22Rv1 (cell line): ENCODE data around the gene WAPL.

ENCODE experiments used
- ZFX ChIP-seq: fragments of 450-650 bp; IDR thresholded peaks from 2 replicates; pipeline ENCODE4 v1.6.1; 2017; ENCODE audit warnings: antibody characterized with exemption, borderline replicate concordance
- TF ChIP-seq, protein P1 (sequence below): fragments of 450-650 bp; IDR thresholded peaks from 2 replicates; pipeline ENCODE4 v1.5.1; 2017; ENCODE audit warnings: mild to moderate bottlenecking

DNA sequence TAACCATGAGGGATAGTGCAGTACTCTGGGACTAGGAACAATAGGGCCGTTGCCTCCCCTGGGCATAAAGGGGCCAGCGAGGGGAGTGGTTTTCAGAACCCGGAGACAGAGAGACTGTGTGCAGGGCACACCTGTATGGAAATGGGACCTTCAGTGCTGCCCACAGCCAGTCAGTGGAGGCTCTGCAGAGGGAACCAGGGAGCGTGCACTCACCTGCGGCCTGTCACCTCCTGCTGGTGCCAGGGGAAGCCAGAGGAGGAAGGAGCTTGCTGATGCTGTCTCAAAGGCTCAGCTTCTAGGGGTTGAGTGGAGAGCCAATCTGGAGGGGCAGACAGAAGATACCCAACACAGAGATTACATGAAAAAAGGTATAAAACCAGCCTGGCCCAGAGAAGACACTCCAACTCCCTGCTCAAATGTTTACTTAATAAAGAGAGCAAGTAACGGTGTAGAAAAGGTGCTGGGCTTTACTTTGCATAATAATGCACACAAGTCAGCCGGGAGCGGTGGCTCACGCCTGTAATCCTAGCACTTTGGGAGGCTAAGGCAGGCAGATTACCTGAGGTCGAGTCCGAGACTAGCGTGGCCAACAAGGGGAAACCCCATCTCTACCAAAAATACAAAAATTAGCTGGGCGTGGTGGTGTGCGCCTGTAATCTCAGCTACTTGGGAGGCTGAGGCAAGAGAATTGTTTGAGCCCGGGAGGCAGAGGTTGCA, 35.5 kb upstream of the WAPL start:
- TF ChIP-seq, protein P1, sequence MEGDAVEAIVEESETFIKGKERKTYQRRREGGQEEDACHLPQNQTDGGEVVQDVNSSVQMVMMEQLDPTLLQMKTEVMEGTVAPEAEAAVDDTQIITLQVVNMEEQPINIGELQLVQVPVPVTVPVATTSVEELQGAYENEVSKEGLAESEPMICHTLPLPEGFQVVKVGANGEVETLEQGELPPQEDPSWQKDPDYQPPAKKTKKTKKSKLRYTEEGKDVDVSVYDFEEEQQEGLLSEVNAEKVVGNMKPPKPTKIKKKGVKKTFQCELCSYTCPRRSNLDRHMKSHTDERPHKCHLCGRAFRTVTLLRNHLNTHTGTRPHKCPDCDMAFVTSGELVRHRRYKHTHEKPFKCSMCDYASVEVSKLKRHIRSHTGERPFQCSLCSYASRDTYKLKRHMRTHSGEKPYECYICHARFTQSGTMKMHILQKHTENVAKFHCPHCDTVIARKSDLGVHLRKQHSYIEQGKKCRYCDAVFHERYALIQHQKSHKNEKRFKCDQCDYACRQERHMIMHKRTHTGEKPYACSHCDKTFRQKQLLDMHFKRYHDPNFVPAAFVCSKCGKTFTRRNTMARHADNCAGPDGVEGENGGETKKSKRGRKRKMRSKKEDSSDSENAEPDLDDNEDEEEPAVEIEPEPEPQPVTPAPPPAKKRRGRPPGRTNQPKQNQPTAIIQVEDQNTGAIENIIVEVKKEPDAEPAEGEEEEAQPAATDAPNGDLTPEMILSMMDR, result no peak
- no peak for TF ChIP-seq ZFX
